GM12891 (cell line): ENCODE measurements around the gene CAPN2.
A peak's percentile ranks its signal among the peaks of the same experiment; 100 is the strongest.
"Not testable (repeated sequence)": the region's sequence is repeated elsewhere in the genome, so short reads cannot be mapped to it uniquely, and the experiment has no call there.

Experiments used
- DNase-seq: peaks from one replicate; pipeline ENCODE4 v3.0.0; 2011; ENCODE audit warnings: low spot score; ENCODE audit not compliant: insufficient read length
- FAIRE-seq: peaks from 2 replicates; lab custom pipeline; 2011; peaks lifted over from hg19 to GRCh38; lab: Jason Lieb, UNC
- PAX5 ChIP-seq: IDR thresholded peaks from 2 replicates; pipeline ENCODE4 v1.6.1; 2011; ENCODE audit warnings: low read length, moderate library complexity, mild to moderate bottlenecking; ENCODE audit not compliant: insufficient read depth, severe bottlenecking
- POLR2A ChIP-seq: IDR thresholded peaks from 2 replicates; pipeline ENCODE4 v1.6.1; 2011; ENCODE audit warnings: low read depth, low read length, control low read depth
- POLR2AphosphoS5 ChIP-seq: IDR thresholded peaks from 2 replicates; pipeline ENCODE4 v1.6.1; 2011; ENCODE audit warnings: low read depth, low read length, control low read depth
- POU2F2 ChIP-seq: IDR thresholded peaks from 2 replicates; pipeline ENCODE4 v1.6.1; 2011; ENCODE audit warnings: low read depth, mild to moderate bottlenecking, control low read depth, low read length, moderate library complexity
- SPI1 ChIP-seq: IDR thresholded peaks from 2 replicates; pipeline ENCODE4 v1.6.1; 2011; ENCODE audit warnings: low read depth, low read length, control low read depth
- TAF1 ChIP-seq: IDR thresholded peaks from 2 replicates; pipeline ENCODE4 v1.6.1; 2011; ENCODE audit warnings: low read depth, low read length, control low read depth

Gene CAPN2

DNA sequence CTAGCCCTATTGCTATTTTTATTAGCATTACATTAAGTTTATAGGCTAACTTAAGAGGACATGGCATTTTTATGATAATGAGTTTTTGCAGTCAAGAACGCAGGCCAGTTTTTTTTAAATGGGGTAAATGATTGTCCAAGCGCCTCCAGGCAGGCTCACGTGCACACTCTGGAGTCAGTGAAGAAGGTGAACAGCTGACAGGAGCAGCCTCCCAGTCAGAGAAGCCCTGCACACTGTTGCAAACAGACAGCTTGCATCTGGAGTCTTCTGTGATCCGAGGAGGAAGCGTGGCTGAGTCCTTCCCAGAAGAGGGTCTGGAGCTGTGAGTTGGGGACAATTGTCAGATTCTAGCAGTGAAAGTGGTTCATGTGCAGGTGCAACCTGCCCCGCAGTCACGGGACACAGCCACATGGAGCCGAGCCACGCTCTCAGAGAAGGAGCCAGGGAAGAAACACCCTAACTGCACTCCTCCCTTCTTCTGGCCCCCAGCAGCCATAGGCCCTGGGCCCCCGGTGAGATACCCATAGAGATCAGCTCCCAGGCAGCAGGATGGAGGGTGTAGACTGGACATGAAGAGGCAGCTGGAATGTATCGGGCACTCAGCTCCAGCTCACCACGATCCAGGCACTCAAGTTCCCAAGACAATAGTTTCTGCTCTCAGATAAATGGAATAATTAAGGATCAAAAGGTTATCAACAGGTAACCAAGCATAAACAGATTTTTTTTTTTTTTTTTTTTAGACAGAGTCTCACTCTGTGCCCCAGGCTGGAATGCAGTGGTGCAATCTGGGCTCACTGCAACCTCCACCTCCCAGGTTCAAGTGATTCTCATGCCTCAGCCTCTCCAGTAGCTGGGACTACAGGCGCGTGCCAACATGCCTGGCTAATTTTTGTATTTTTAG, 26.4 kb downstream of the CAPN2 start:
- no peak for TF ChIP-seq POLR2AphosphoS5
- TF ChIP-seq TAF1 = no peak
- no peak for FAIRE-seq
- no peak for DNase-seq

DNA sequence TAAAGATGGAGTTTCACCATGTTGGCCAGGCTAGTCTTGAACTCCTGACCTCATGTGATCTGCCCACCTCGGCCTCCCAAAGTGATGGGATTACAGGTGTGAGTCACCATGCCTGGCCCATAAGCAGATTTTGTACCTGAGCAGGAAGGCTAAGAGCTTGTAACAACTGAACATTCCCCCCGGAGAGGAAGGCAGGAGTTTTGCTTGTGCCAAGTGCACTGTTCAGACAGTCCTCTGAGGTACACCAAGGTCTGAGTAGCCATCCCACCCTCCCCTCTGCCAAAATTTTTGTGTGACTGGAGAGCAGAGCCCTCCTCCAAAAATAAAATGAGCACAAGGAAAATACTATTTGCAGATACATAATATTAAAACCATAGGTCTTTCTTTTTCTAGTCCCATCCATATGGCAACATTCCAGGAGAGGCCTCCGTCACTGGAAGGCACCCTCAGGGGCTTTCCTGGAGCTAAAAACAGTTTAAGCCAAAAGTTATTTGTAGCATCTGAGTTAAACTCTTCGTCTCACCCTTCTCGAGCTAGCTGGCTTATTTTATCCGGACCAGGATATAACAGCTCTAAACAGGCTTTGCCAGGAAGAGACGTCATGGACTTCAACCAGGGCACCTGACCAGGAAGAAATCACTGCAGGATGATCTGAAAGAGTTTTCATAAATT, 27.2 kb downstream of the CAPN2 start:
- FAIRE-seq = no peak
- TF ChIP-seq POLR2A = no peak
- no peak for DNase-seq

DNA sequence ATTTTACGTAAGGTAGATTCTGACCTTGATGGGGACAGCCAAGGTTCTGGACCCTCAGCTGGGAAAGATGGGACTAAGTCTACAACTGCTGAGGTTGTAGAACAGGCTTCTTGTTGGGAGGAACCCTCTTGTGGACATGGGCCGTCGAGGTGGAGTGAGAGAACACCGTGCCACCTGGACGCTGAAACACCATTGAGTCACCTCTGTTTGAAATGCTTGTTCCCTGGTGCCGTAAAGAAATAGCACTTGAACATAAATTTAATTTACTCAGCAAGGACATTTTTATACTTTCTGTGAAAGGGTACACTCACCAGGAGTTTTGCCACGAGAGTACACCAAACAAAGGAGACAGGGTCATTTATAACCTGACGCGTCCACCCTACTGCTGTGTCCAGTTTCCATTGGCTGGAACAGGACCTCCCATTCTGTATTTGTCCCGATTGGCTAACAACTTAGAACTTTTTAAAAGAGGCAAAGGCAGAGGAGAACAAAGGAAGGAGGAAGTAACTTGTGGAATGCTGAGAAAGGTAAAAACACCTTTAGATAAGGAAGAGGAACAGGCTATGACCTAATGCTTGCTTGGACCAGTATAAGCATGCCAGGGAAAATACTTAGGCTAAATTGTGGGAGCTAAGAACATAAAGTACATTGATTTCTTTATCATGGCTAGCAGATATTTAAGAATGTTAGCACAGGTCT, 27.8 kb downstream of the CAPN2 start:
- not testable (repeated sequence) for FAIRE-seq, DNase-seq

DNA sequence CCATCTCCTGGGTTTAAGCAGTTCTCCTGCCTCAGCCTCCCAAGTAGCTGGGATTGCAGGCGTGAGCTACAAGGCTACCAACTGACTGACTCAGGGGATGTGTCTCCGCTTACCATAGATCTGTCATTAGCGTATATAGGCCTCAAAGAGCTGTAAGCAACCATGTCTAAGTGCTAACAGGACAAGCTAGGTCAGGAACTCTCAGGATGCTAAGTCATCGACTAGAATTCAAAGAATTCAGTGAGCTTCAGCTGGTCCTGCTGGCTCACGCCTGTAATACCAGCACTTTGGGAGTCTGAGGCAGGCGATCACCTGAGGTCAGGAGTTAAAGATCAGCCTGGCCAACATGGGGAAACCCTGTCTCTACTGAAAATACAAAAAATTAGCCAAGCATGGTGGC, 29.5 kb downstream of the CAPN2 start:
- FAIRE-seq = no peak
- DNase-seq = no peak
- TF ChIP-seq POU2F2 (no peak), SPI1 (no peak), POLR2AphosphoS5 (no peak), POLR2A (no peak)

- TF ChIP-seq TAF1 = no peak
- TF ChIP-seq POLR2A = no peak
- TF ChIP-seq PAX5 = no peak
- no peak for TF ChIP-seq SPI1
- no peak for TF ChIP-seq POU2F2
- no peak for TF ChIP-seq POLR2AphosphoS5
- no peak for DNase-seq
- FAIRE-seq = no peak
Measured at GRCh38 chr1:223742856-223743517, 30.6 kb downstream of the CAPN2 start.

DNA sequence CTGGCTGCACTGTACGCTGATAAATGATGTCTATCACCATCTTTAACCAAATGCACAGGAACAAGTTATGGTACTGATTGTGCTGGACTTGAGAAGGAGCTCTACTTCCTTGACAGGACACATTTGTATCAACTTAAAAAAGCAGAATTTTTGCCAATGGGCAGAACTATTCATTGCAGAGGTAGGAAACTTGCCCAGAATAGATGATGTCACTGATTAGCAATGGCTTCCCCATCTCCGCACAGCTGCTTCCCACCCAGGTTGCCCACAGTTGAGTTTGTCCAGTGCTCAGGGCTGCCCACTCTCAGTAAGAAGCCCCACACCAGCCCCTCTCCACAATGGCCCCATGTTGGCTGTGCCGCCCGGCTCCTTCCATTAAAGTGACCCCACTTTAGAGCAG, 33.4 kb downstream of the CAPN2 start:
- FAIRE-seq (no peak), DNase-seq (no peak)

GRCh38 chr1:223747838-223748335, 35.5 kb downstream of the CAPN2 start:
- no peak for DNase-seq
- TF ChIP-seq POLR2AphosphoS5 (no peak), POLR2A (no peak), SPI1 (no peak), POU2F2 (no peak), PAX5 (no peak), TAF1 (no peak)
- FAIRE-seq = no peak

More for the DNA sequence above, 33.4 kb downstream of the CAPN2 start:
- no peak for TF ChIP-seq SPI1

DNA sequence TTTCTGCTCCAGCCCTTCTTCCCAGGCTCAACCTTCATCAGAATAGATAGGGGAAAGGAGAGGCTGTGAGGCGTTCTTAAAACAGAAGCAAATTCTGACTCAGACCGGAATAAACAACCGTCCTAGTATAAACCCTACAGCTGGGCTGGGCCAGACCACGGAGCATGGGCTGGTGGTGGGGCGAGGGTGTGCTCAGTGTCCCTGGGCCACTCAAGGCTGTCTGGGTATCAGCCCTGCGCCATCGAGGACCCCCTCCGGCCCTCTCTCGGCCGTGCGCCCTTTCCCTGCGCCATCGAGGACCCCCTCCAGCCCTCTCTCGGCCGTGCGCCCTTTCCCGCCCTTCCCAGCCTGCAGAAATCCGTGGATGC, 36.0 kb downstream of the CAPN2 start:
- DNase-seq (no peak), FAIRE-seq (no peak)

DNA sequence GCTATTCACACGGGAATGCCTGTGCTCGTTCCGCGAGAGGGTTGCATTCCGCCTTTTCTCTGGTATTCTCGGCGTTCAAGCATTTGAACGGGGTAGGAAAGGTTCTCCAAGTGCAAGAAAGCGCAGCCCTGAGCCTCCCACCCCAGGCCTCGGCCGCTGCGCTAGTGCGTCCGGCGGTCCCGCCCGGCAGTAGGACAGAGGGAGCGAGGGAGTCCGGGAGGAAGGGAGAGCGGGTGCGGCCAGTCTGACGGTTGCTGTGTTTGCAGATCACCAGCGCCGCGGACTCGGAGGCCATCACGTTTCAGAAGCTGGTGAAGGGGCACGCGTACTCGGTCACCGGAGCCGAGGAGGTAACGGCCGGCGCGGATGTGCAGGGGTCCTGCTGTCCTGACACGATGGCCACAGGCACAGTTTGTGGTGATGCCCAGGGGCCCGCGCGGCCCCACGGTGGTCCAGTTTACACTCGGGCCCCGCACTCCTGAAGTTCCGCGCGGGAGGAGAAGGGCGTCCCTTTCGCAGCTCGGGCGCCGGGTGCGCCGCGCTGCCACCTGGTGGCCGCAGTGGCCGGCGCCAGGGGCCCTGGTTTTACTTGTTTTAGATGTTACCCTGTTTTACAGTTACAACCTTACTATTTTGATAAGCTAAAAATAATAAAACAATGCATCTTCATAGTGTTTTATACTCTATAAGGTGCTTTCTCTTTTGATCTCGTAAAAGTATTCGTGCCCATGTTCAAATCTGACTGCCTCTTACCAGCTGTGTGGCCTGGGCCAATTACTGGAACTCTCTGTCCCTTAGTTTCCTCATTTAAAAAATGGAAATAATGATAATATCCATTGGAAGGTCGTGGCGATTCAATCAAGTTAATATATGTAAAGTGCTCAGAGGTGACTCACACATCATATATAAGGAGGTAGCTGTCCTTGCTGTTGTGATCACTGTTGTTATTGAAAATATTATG, 36.7 kb downstream of the CAPN2 start:
- DNase-seq (peak; percentile 82), FAIRE-seq (peak; percentile 76)
- TF ChIP-seq POLR2AphosphoS5 = no peak
- no peak for TF ChIP-seq POU2F2
- TF ChIP-seq POLR2A = no peak
- TF ChIP-seq TAF1 = no peak
- TF ChIP-seq PAX5 = no peak
- no peak for TF ChIP-seq SPI1

More for the DNA sequence above, 36.0 kb downstream of the CAPN2 start:
- TF ChIP-seq POU2F2 = no peak
- TF ChIP-seq TAF1 = no peak
- no peak for TF ChIP-seq POLR2A
- TF ChIP-seq SPI1 = no peak
- no peak for TF ChIP-seq POLR2AphosphoS5
- TF ChIP-seq PAX5 = no peak
